Measurements from ENCODE around the gene SERP1.
"Not testable (repeated sequence)": the region's sequence is repeated elsewhere in the genome, so short reads cannot be mapped to it uniquely, and the experiment has no call there.

The SERP1 gene

DNA sequence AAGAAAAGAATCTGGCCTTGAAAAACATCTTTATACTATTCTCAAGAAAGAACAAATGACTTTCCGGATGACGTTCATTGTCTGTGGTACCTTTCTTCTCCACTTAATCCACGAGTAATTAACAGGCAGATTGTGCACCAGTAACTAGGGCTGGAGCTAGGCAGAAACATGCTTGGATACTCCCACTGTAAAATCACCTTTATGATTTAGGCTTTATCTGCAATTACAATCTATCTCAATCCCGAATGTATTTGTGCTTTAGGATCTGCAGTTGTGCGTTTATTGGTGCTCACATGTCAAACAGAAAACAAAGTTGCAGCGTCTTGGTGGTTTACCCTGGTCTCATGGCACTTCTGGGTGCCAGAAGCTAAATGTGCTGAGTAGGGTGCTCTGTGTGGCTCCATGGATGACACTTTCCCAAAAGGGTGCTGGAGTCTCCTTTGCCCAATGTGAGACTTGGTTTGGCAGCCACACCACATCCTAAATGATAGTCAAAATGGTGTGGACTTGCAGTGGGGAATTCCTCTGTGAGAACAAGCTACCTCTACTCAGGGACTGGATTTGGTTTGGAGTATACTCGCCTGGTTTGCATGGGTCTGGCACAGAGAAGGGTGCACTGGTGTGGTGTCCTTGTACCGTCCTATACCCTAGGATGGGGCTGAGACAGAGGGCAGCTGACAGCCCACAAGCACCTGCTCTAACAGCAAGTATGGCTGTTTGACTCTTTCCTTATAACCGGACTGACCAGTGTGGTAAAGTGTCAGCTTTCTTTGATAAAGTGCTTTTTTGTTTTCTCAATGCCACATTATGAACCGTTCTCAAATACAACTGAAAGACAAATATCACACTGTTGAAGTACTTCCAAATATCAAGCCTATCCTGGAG, 7.7 kb downstream of the SERP1 start:
- DNase-seq = no peak

GRCh38 chr3:150535204-150535603, 11.1 kb downstream of the SERP1 start:
- no peak for DNase-seq

DNA sequence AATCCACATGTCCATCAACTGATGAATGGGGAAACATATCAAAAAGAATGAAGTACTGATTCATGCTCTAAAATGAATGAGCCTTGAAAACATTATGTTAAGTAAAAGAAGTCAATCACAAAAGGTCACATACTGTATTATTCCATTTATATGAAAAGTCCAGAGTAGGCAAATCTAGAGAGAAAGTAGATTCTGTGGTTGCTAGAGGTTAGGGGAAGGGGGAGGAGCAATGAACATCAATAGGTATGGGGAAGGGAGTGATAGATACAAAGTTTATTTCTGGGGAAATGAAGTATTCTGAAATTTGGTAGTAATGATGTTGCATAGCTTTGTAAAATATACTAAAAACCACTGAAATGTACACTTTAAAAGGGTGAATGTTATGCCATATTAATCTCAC, 14.5 kb downstream of the SERP1 start:
- no peak for DNase-seq

GRCh38 chr3:150528354-150528797, 17.9 kb downstream of the SERP1 start:
- peak; percentile 42 for DNase-seq

DNA sequence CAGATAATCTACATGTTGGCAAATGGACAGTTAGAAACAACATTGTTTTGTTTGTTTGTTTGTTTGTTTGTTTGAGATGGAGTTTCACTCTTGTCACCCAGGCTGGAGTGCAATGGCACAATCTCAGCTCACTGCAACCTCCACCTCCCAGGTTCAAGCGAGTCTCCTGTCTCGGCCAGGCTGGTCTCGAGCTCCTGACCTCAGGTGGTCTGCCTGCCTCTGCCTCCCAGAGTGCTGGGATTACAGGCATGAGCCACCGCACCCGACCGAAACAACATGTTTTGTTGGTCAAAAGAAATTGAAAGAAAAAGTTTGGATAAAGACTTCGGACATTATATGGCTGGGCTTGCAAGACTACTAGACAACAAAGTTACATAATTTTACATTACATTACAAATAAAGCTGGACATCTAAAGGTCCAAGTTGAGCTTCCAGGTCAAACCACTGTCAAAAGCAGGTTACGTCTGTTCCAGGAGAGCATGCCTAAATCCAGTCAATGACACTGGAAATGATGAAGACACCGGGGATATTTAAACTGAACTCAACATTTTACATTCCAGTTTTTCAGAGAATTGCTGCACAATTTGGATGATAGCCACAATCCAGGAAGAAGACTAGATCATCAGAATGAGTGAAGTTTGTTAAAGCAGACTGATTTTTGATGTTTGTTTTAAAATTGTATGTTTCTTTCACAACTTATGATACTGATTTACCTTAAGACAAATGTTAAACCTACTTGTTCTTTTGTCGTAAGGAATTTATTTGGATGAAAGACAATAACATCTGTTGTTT, 18.6 kb downstream of the SERP1 start:
- DNase-seq = no peak

- no peak for DNase-seq
These were observed 22.8 kb downstream of the SERP1 start for GRCh38 chr3:150523538-150523937.

GRCh38 chr3:150521463-150521862, 24.8 kb downstream of the SERP1 start:
- DNase-seq = no peak

- no peak for DNase-seq
These were observed 25.9 kb downstream of the SERP1 start for GRCh38 chr3:150520408-150520807.

DNA sequence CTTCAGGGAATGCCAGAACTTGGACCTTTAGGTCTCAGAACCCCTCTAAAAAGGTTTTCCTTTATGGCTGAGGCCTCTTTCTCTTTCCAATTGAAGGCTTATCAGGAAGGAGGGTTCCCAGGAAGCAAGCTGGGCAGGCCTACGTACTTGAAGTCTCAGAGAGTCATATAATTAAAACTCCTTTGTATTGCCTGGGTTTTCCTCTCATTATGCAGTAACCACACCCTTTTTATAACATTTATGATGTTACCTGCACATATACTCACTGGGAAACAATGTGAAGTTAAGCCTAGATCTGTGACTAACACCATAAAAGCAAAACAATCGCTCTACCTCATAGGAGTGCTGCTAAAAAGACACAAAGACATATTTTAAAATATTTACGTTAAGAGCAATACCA, 27.3 kb downstream of the SERP1 start:
- no peak for DNase-seq

DNA sequence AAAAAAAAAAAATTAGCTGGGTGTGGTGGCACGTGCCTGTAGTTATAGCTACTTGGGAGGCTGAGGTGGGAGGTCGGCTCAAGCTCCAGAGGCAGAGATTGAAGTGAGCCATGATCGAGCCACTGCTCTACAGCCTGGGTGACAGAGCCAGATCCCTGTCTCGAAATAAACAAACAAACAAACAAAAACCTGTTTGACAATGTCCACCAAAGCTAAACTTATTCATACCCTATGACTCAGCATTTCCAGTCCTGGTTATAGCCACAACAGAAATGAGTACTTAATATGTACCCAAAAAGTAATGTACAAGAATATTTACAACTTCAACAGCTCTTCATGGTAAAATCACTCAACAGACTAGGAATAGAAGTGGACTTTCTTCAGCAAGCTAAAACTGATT, 31.1 kb downstream of the SERP1 start:
- DNase-seq = no peak

DNA sequence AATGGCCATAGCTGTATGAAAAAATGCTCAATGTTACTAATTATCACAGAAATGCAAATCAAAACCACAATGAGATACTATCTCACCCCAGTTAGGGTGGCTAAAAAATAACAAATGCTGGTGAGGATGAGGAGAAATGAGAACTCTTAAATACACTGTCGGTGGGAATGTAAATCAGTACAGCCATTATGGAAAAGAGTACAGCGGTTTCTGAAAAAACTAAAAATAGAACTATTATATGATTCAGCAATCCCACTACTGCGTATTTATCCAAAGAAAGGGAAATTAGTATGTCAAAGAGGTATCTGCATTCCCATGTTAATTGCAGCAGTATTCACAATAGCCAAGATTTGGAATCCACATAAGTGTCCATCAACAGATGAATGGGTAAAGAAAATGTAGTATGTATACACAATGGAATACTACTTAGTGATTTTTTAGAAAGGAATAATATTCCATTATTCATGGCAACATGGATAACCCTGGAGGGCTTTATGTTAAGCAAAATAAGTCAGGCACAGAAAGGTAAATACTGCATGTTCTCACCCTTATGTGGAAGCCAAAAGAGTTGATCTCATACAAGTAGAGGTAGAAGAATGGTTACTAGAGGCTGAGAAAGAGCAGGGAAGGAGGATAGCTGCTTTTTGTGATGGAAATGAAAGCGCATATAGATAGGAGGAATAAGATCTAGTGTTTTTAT, 35.0 kb downstream of the SERP1 start:
- DNase-seq = peak; percentile 6

DNA sequence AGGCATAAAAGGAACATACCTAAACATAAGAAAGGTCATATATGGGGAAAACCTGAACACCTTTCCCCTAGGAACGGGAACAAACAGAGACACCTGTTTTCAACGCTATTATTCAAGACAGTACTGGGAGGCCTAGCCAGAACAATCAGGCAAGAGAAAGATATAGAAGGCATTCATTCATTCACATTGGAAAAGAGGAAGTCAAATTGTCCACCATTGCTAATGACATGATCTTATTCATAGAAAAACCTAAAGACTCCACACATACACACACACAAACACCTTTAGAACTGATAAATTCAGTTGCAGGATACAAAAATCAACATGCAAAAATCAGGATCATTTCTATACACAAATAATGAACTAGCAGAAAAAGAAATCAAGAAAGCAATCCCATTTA, 36.5 kb downstream of the SERP1 start:
- no peak for DNase-seq

DNA sequence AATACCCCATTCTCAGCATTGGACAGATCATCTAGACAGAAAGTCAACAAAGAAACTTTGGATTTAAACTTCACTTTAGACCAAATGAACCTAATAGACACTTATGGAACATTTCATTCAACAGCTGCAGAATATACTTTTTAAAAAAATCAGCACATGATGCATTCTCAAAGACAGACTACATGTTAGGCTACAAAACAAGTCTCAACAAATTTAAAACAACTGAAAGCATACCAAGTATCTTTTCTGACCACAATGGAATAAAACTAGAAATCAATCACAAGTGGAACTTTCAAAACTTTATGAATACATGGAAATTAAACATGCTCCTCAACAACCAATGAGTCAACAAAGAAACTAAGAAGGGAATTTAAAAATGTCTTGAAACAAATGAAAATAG, 37.9 kb downstream of the SERP1 start:
- no peak for DNase-seq

DNA sequence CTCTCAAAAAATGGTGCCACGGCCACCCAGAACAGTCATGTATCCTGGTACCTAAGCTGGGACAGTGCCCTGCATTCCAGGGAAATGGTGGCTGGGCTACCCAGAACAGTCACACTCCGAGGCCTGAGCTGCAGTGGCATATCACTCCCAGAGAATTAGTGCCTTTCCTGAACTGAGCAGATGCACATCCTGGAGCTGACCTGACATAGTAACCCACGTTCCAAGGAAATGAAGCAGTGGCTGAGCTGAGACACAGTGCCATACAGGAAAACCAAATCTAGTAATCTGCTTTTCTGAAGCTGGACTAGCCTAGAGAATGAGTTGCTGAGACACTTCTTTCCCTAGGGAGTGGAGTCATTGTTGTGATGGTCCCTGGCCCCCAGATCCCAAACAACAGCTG, 41.8 kb downstream of the SERP1 start:
- DNase-seq = no peak

GRCh38 chr3:150503402-150504099, 42.7 kb downstream of the SERP1 start:
- no peak for DNase-seq

- not testable (repeated sequence) for DNase-seq
These were observed 45.3 kb downstream of the SERP1 start for GRCh38 chr3:150500960-150501359.

DNA sequence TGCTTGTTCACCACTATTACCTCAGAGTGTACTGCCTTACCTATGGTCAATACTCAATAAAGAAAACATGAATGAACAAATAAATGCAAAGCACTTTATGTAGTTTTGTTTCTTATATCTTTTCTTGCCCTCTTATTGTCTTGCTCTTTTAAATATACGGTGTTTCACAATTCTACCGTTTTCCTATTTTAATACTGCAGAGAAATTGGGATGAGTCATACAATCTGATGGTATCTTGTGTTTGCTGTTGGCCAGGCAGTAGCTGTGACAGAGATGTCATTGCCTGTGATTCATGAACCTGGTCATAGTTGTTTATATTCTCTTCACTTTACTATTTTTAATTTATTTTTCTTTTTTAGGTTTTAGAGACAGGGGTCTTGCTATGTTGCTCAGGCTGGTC, 48.3 kb downstream of the SERP1 start:
- peak; percentile 73 for DNase-seq

DNA sequence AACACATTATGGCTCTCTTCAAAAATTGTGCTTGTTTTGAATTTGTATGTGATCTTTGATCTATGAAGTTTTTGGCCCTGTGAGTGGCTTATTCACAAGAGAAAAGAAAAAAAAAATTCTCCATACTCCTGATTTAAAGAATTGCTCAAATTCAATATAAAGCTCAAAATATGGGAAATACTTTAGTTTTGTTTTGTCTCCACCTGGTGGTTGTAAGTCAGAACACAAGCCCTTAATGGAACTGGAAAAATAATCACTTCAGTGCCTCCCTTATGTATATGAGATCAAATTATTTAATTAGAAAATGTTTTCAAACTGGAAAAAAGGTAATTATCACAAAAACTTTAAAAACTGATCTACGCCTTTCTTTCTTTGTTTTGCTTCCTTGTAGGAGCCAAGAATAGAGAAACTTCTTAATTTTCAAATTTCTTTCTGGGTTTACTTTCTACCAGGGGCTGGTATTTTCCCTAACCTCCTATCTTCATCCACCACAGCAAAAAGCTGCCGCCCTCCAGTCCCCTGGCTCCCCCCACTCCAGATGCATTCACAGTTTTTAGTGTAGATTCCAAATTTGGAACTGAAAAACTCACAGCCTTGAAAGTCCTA, 50.6 kb downstream of the SERP1 start:
- DNase-seq = peak; percentile 57

GRCh38 chr3:150495149-150495548, 51.1 kb downstream of the SERP1 start:
- no peak for DNase-seq

GRCh38 chr3:150494411-150494977, 51.8 kb downstream of the SERP1 start:
- DNase-seq = no peak
